ENCODE measurements around the gene IFT81.
A peak's percentile ranks its signal among the peaks of the same experiment; 100 is the strongest.

DNA sequence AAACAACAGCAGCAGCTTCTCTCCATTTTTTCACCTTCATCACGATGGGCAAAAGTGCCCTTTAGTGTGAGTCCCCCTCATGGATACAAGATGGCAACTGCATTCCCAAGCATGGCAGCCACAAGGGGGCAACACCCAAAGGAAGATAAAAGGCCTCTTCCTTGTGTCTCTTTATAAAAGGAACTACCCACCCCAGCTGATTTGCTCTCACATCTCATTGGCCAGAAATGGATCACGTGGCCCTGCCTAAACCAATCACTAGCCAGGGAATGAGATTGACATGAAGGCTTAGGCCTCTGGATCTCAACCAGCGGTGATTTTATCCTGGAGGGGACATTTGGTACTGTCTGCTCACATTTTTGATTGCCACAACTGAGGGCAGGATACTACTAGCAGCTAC lies 21.9 kb upstream of the IFT81 start:
- TF ChIP-seq POLR2A (IDR thresholded peaks at IDR 0.05) = no peak
- TF ChIP-seq POLR2AphosphoS5 (IDR thresholded peaks at IDR 0.05) = no peak
- TF ChIP-seq EP300 (IDR thresholded peaks at IDR 0.05) = no peak
- TF ChIP-seq, protein P1, sequence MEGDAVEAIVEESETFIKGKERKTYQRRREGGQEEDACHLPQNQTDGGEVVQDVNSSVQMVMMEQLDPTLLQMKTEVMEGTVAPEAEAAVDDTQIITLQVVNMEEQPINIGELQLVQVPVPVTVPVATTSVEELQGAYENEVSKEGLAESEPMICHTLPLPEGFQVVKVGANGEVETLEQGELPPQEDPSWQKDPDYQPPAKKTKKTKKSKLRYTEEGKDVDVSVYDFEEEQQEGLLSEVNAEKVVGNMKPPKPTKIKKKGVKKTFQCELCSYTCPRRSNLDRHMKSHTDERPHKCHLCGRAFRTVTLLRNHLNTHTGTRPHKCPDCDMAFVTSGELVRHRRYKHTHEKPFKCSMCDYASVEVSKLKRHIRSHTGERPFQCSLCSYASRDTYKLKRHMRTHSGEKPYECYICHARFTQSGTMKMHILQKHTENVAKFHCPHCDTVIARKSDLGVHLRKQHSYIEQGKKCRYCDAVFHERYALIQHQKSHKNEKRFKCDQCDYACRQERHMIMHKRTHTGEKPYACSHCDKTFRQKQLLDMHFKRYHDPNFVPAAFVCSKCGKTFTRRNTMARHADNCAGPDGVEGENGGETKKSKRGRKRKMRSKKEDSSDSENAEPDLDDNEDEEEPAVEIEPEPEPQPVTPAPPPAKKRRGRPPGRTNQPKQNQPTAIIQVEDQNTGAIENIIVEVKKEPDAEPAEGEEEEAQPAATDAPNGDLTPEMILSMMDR (IDR thresholded peaks at IDR 0.05) = peak in 2 of 7 experiments; percentile 10 to 18

Measured in stomach (tissue), 4 donors.